ENCODE data around the gene SNX25.

Gene SNX25

DNA sequence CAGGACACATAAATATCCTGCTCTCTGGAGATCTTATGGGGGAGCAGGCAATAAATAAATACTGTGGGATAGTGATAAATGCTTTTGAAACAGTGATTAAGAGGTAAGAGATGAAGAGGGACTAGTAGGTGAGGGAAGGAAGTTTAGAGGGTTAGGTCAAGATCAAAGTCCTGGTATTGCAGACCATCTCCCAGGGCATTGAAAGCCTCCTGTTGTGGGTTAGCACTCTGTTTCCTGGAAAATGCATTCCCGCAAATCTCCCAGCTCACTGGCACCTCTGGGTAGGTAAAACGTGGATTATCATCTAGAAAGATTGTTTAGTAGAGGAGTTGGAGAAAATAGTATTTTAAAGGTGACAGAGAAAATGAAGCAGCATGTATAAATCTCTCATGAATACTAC lies 2.2 kb downstream of the SNX25 start:
- Histone ChIP-seq H3K4me3 (ENCODE audit: severe bottlenecking) (no peak overlapping the region), H3K36me3 (ENCODE audit: low read depth) (no peaks in the 10 kb centered on the region), H3K4me1 (ENCODE audit: insufficient read depth, poor library complexity, severe bottlenecking) (peaks cover 10% of the 10 kb centered on the region), H3K27me3 (ENCODE audit: insufficient read depth, poor library complexity, severe bottlenecking) (no peaks in the 10 kb centered on the region), H3K27ac (ENCODE audit: poor library complexity, severe bottlenecking) (no peak overlapping the region), H3K9me3 (ENCODE audit: severe bottlenecking) (no peaks in the 10 kb centered on the region)
- ATAC-seq (ENCODE audit: low read depth) (no peak), DNase-seq (ENCODE audit: low spot score) (no peak)
- no peak for TF ChIP-seq CTCF (IDR thresholded peaks at IDR 0.05; ENCODE audit: poor library complexity, severe bottlenecking)

- no peak for ATAC-seq (ENCODE audit: low read depth)
- TF ChIP-seq CTCF (IDR thresholded peaks at IDR 0.05; ENCODE audit: poor library complexity, severe bottlenecking) = no peak
- no peaks in the 10 kb centered on the region for H3K36me3 ChIP-seq (ENCODE audit: low read depth)
- no peak for DNase-seq (ENCODE audit: low spot score)
- H3K27me3 ChIP-seq (ENCODE audit: insufficient read depth, poor library complexity, severe bottlenecking) = no peaks in the 10 kb centered on the region
- H3K4me1 ChIP-seq (ENCODE audit: insufficient read depth, poor library complexity, severe bottlenecking) = peaks cover 10% of the 10 kb centered on the region
- H3K27ac ChIP-seq (ENCODE audit: poor library complexity, severe bottlenecking) = no peak overlapping the region
- no peak overlapping the region for H3K4me3 ChIP-seq (ENCODE audit: severe bottlenecking)
- no peaks in the 10 kb centered on the region for H3K9me3 ChIP-seq (ENCODE audit: severe bottlenecking)
These were observed 3.2 kb downstream of the SNX25 start for GRCh38 chr4:185212581-185212980.

DNA sequence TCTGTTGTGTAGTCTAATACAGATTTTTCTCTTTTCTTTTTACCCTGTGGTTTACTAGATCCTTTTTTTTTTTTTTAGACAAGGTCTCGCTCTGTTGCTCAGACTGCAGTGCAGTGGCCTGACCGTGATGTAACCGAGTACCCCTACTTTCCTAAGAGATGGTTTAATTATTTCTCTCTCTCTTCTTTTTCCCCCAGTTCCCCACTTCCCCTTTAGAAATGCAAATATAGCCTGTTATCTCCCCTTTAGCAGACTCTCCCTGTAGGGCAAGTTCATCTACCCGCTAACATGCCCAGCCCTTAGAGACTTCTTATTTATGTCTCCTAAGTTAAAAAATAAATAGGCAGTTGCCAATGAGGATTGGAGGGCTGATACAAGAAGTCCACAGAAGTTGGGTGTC lies 4.5 kb downstream of the SNX25 start:
- DNase-seq (ENCODE audit: low spot score) (no peak), ATAC-seq (ENCODE audit: low read depth) (no peak)
- Histone ChIP-seq H3K4me1 (ENCODE audit: insufficient read depth, poor library complexity, severe bottlenecking) (peaks cover 7% of the 10 kb centered on the region), H3K27me3 (ENCODE audit: insufficient read depth, poor library complexity, severe bottlenecking) (no peaks in the 10 kb centered on the region), H3K4me3 (ENCODE audit: severe bottlenecking) (no peak overlapping the region), H3K27ac (ENCODE audit: poor library complexity, severe bottlenecking) (no peak overlapping the region), H3K9me3 (ENCODE audit: severe bottlenecking) (no peaks in the 10 kb centered on the region), H3K36me3 (ENCODE audit: low read depth) (no peaks in the 10 kb centered on the region)
- TF ChIP-seq CTCF (IDR thresholded peaks at IDR 0.05; ENCODE audit: poor library complexity, severe bottlenecking) = no peak

GRCh38 chr4:185215261-185215660 lies 5.9 kb downstream of the SNX25 start:
- no peaks in the 10 kb centered on the region for H3K27me3 ChIP-seq (ENCODE audit: insufficient read depth, poor library complexity, severe bottlenecking)
- peaks cover 5% of the 10 kb centered on the region for H3K4me1 ChIP-seq (ENCODE audit: insufficient read depth, poor library complexity, severe bottlenecking)
- H3K36me3 ChIP-seq (ENCODE audit: low read depth) = no peaks in the 10 kb centered on the region
- no peak for TF ChIP-seq CTCF (IDR thresholded peaks at IDR 0.05; ENCODE audit: poor library complexity, severe bottlenecking)
- H3K4me3 ChIP-seq (ENCODE audit: severe bottlenecking) = no peak overlapping the region
- DNase-seq (ENCODE audit: low spot score) = no peak
- ATAC-seq (ENCODE audit: low read depth) = no peak
- H3K27ac ChIP-seq (ENCODE audit: poor library complexity, severe bottlenecking) = no peak overlapping the region
- no peaks in the 10 kb centered on the region for H3K9me3 ChIP-seq (ENCODE audit: severe bottlenecking)

- no peaks in the 10 kb centered on the region for H3K27me3 ChIP-seq (ENCODE audit: insufficient read depth, poor library complexity, severe bottlenecking)
- no peak overlapping the region for H3K27ac ChIP-seq (ENCODE audit: poor library complexity, severe bottlenecking)
- no peak for TF ChIP-seq CTCF (IDR thresholded peaks at IDR 0.05; ENCODE audit: poor library complexity, severe bottlenecking)
- no peak for DNase-seq (ENCODE audit: low spot score)
- peaks cover 3% of the 10 kb centered on the region for H3K4me1 ChIP-seq (ENCODE audit: insufficient read depth, poor library complexity, severe bottlenecking)
- no peaks in the 10 kb centered on the region for H3K36me3 ChIP-seq (ENCODE audit: low read depth)
- no peak overlapping the region for H3K4me3 ChIP-seq (ENCODE audit: severe bottlenecking)
- ATAC-seq (ENCODE audit: low read depth) = no peak
- H3K9me3 ChIP-seq (ENCODE audit: severe bottlenecking) = no peaks in the 10 kb centered on the region
These were observed 8.1 kb downstream of the SNX25 start for GRCh38 chr4:185217408-185217975.
